LNCAP (cell line): ENCODE results near the gene GAPDHS.

Source experiments
- TF ChIP-seq, protein P1 (sequence below): fragments of 450-650 bp; IDR thresholded peaks from 2 replicates; pipeline ENCODE4 v1.5.1; 2017; ENCODE audit warnings: mild to moderate bottlenecking

Gene GAPDHS

DNA sequence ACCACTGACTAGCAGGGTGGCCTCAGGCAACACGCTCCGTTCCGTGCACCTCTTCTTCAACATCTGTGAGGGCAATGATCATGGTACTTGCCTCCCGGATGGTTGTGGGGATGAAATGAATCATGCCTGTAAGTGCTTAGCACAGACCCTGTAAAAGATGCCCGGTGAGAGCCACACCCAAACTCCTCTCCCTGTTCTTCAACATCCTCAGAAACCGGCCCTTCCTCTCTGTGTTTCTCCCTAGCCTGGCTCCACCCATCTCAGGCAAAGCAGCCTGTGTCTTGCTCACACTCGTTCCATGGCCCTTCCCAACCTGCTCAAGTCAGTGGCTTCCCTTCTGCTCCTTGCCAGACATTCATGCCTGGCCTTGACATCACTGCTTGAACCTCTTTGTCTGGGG is 14.0 kb upstream of the GAPDHS start:
- TF ChIP-seq, protein P1, sequence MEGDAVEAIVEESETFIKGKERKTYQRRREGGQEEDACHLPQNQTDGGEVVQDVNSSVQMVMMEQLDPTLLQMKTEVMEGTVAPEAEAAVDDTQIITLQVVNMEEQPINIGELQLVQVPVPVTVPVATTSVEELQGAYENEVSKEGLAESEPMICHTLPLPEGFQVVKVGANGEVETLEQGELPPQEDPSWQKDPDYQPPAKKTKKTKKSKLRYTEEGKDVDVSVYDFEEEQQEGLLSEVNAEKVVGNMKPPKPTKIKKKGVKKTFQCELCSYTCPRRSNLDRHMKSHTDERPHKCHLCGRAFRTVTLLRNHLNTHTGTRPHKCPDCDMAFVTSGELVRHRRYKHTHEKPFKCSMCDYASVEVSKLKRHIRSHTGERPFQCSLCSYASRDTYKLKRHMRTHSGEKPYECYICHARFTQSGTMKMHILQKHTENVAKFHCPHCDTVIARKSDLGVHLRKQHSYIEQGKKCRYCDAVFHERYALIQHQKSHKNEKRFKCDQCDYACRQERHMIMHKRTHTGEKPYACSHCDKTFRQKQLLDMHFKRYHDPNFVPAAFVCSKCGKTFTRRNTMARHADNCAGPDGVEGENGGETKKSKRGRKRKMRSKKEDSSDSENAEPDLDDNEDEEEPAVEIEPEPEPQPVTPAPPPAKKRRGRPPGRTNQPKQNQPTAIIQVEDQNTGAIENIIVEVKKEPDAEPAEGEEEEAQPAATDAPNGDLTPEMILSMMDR: no peak

DNA sequence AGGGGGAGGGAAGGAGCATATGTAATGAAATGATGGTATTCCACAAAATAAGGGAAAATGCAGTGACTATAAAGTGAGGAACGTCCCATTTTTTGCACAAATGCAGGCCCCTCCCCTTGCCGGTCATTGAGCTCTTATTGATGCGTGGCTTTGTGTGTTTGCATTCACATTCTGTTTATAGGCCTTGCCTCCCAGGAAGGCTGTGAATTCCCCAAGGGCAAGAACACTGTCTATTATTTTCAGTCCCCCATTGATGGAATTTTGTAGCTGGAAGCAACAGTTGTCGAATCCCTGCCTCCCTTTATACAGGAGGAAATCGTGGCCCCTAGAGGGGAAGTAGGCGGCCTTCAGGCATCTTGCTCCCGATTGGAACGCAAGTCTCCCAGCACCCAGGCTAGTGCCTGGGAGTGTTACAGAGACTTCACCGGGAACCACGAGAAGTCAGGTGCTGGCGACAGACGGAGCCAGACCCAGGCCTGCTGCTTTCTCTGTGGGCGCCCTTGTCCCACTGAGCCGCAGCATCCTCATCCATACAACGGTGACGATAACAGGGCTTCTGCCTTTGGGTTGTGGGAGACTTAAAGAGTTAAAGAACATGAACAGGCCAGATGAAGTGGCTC is 12.0 kb upstream of the GAPDHS start:
- TF ChIP-seq, protein P1: no peak

DNA sequence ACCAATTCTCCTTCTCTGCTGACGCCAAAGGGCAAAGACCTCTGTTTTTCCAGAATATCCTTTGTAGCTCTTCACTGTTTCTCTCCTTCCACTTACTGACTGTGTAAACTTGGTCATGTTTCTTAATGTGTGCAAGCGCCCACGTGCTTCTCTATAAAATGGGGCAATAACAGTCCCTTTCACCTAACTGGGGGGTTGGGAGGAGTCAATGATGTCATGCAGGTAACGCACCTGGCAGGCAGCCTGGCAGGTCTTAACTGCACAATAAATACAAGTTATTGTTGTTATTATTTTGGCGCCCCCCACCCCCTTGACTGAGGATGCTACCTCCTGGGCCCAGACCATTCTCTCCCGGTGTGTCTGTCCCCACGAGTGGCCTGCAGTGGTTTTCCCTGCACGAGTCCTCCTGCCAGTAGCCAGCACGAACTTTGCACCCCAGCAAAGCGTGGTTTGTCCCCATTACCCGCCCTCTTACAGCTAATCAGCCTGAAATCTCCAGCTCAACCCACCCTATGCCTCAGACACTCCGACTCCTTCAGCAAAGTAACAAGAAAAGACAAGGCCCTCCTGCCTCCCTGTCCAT is 10.4 kb upstream of the GAPDHS start:
- TF ChIP-seq, protein P1: no peak

DNA sequence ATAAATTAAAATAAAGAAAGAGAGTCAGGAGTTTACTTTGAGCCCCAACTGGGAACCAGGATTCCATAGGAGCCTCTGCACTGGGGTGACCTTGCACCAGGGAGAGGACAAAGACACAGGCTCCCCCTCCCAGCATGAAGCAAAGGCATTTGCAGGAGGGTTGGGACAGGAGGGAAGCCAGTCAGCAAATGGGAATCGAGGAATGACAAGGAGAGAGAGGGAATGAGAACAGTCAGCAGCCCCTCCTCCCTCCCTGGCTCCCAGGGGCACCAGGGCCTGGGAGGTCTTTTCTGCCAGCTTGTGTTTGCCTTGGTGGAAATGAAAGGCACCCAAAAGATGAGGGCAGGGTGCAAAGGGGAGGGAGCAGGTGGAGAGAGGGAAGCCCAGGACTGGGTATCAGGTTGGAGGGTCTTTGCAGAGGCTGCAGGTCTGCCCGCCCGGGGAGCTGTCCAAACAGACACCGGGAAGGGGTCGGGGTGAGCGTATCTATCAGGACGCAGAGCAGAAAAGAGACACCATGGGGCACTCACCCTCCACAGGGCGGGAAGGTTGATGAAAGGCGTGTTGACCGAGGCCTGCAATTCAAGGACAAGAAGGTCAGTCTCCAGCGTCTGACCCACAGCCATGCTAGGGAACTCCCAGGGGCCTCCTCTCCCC is 8.9 kb upstream of the GAPDHS start:
- TF ChIP-seq, protein P1: no peak

DNA sequence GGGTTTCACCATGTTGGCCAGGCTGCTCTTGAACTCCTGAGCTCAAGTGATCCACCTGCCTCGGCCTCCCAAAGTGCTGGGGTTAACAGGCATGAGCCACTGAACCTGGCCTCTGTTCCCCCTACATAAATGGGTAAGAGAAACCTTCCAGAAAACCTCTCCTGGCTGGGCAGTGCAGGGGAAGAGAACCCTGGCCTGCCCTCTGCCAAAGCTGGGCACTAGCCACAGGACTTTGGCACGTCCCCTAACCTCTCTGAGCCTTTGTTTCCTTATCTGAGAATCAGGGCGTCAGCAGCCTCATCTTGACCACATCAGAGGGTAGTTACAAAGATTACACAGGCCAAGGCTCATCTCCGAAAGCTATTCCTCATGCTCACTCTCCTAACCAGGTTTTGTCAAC is 7.4 kb upstream of the GAPDHS start:
- TF ChIP-seq, protein P1: no peak

DNA sequence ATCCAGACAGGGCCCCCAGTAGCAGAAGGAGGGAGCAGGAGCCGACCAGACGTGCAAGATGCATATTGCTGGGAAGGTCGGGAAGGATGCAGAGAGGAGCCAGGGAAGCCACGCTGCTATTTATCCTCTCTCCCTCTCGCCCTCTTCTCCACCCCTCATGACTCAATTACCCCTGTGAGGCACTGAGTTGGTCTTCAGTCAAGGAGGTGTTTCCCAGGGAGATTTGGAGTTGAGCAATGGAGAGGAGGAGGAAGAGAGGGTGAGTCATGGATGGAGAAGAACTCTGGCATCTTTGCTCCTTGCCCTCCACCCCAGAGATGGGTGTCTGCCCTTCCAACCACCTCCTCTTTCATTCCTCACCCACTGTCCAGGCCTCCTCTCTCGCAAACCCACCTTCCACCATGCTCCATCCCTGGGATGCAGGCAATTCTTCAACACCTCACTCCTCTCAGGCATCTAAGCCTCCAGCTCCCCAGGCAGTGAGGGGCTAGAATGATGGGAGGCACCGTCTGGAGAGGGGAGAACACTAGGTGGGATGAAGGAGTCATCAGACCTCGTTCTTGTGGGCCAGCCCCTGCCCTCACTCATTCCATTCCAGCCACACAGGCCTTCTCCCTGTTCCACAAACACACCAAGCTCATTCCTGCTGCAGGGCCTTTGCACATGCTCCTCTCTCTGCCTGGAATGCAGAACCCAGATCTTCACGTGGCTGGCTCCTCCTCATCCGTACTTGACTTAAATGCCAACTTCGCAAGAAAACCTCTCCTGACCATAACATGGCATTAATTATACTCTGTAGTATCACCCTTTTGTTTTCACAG is 4.8 kb upstream of the GAPDHS start, which contains the start of gene SBSN:
Gene SBSN (minus strand): TSS at position 94 of the 821 bp plus-strand sequence. CDS start 30 bp downstream, at position 64.
- TF ChIP-seq, protein P1: no peak
